SK-N-SH treated with all-trans-retinoic acid at 6 μM for 48 hours (cell line): ENCODE data around the gene DCPS.

Source experiments
- ARNTL ChIP-seq: fragments of 450-650 bp; formaldehyde crosslinking; IDR thresholded peaks from 2 replicates; pipeline ENCODE4 v1.5.0; 2020; ENCODE audit warnings: low read depth, mild to moderate bottlenecking, moderate library complexity, borderline replicate concordance
- GLIS3 ChIP-seq: fragments of 250-450 bp; sonication (Bioruptor Pico); IDR thresholded peaks from 2 replicates; pipeline ENCODE4 v1.5.0; 2020; ENCODE audit warnings: mild to moderate bottlenecking, moderate library complexity
- OSR1 ChIP-seq: fragments of 250-450 bp; sonication (Bioruptor Pico); IDR thresholded peaks from 2 replicates; pipeline ENCODE4 v1.8.0; 2022; ENCODE audit warnings: moderate library complexity, mild to moderate bottlenecking, inconsistent platforms
- RARB ChIP-seq: fragments of 250-450 bp; sonication (Bioruptor Pico); IDR thresholded peaks from 2 replicates; pipeline ENCODE4 v1.8.0; 2021; ENCODE audit warnings: mild to moderate bottlenecking, moderate library complexity
- SNAI2 ChIP-seq: fragments of 250-450 bp; sonication (Bioruptor Pico); IDR thresholded peaks from 2 replicates; pipeline ENCODE4 v1.5.0; 2020; ENCODE audit warnings: mild to moderate bottlenecking, moderate library complexity
- TOX ChIP-seq: fragments of 250-450 bp; sonication (Bioruptor Pico); IDR thresholded peaks from 2 replicates; pipeline ENCODE4 v1.8.0; 2021; ENCODE audit warnings: mild to moderate bottlenecking, moderate library complexity, borderline replicate concordance
- ZC3H10 ChIP-seq: fragments of 250-450 bp; sonication (Bioruptor Pico); IDR thresholded peaks from 2 replicates; pipeline ENCODE4 v1.5.1; 2021; ENCODE audit warnings: mild to moderate bottlenecking, moderate library complexity
- ZFP3 ChIP-seq: fragments of 250-450 bp; sonication (Bioruptor Pico); IDR thresholded peaks from 2 replicates; pipeline ENCODE4 v1.5.0; 2020; ENCODE audit warnings: mild to moderate bottlenecking, moderate library complexity
- ZNF70 ChIP-seq: fragments of 450-650 bp; formaldehyde crosslinking; IDR thresholded peaks from 2 replicates; pipeline ENCODE4 v1.5.0; 2020; ENCODE audit warnings: mild to moderate bottlenecking, moderate library complexity
- TF ChIP-seq, protein P1 (sequence below): fragments of 250-450 bp; sonication (Bioruptor Pico); IDR thresholded peaks from 2 replicates; pipeline ENCODE4 v1.8.0; 2021; ENCODE audit warnings: low read depth, mild to moderate bottlenecking, moderate library complexity, borderline replicate concordance
- TF ChIP-seq, protein P2 (sequence below): fragments of 250-450 bp; sonication (Bioruptor Pico); IDR thresholded peaks from 2 replicates; pipeline ENCODE4 v1.5.1; 2021; ENCODE audit warnings: mild to moderate bottlenecking, moderate library complexity
- TF ChIP-seq, protein P3 (sequence below): fragments of 250-450 bp; sonication (Bioruptor Pico); IDR thresholded peaks from 2 replicates; pipeline ENCODE4 v1.5.0; 2020; ENCODE audit warnings: mild to moderate bottlenecking, moderate library complexity
- TF ChIP-seq, protein P4 (sequence below): fragments of 250-450 bp; sonication (Bioruptor Pico); IDR thresholded peaks from 2 replicates; pipeline ENCODE4 v1.8.0; 2020; ENCODE audit warnings: mild to moderate bottlenecking, moderate library complexity, borderline replicate concordance
- TF ChIP-seq, protein P5 (sequence below): fragments of 250-450 bp; sonication (Bioruptor Pico); IDR thresholded peaks from 2 replicates; pipeline ENCODE4 v1.5.1; 2020; ENCODE audit warnings: low read depth, mild to moderate bottlenecking, moderate library complexity

DNA sequence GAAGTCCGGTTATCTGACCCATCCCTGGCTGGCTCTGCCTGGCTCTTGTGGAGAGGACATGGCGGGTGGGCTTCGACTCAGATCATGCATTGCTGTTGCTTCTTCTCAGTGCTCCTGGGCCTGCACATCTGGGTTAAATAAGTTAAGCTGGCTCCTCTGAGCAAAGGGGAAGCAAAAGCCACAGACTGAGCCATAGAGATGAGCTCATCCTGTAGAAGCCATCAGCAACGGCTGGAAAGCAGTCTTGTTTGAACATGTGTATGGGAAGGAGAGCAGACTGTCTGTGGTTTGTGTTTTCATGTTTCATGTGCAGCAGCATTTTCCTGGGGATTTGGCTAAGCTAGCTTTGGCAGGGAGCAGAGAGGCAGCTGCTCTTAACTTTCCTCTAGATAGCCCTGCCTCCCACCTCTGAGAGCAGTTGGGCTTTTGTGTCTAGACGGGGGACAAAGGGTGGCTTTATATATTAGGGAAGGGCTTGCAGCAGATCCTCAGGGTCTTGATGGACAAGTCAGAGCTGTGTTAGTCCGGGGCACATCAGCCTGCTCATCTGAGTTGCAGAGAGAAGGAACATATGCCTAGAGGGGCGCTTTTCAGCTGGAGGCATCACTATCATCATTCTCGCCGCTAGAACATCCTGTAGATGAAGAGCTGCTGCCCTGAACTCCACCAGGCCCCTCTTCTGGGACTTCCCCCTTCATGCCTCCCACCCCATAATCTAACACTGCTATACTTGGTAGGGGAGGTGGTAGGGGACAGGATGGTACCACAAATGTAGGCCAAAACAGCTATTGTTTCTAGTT lies 14.9 kb downstream of the DCPS start:
- TF ChIP-seq TOX (CRISPR knock-in tag) (no peak), ZC3H10 (CRISPR knock-in tag) (no peak), ZFP3 (CRISPR knock-in tag) (no peak), ARNTL (no peak), SNAI2 (CRISPR knock-in tag) (no peak), ZNF70 (CRISPR knock-in tag) (no peak), RARB (CRISPR knock-in tag) (no peak), GLIS3 (no peak), OSR1 (CRISPR knock-in tag) (no peak)
- TF ChIP-seq, protein P1, sequence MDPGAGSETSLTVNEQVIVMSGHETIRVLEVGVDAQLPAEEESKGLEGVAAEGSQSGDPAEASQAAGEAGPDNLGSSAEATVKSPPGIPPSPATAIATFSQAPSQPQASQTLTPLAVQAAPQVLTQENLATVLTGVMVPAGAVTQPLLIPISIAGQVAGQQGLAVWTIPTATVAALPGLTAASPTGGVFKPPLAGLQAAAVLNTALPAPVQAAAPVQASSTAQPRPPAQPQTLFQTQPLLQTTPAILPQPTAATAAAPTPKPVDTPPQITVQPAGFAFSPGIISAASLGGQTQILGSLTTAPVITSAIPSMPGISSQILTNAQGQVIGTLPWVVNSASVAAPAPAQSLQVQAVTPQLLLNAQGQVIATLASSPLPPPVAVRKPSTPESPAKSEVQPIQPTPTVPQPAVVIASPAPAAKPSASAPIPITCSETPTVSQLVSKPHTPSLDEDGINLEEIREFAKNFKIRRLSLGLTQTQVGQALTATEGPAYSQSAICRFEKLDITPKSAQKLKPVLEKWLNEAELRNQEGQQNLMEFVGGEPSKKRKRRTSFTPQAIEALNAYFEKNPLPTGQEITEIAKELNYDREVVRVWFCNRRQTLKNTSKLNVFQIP (CRISPR knock-in tag), result no peak
- TF ChIP-seq, protein P2, sequence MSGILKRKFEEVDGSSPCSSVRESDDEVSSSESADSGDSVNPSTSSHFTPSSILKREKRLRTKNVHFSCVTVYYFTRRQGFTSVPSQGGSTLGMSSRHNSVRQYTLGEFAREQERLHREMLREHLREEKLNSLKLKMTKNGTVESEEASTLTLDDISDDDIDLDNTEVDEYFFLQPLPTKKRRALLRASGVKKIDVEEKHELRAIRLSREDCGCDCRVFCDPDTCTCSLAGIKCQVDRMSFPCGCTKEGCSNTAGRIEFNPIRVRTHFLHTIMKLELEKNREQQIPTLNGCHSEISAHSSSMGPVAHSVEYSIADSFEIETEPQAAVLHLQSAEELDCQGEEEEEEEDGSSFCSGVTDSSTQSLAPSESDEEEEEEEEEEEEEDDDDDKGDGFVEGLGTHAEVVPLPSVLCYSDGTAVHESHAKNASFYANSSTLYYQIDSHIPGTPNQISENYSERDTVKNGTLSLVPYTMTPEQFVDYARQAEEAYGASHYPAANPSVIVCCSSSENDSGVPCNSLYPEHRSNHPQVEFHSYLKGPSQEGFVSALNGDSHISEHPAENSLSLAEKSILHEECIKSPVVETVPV (CRISPR knock-in tag), result no peak
- TF ChIP-seq, protein P3, sequence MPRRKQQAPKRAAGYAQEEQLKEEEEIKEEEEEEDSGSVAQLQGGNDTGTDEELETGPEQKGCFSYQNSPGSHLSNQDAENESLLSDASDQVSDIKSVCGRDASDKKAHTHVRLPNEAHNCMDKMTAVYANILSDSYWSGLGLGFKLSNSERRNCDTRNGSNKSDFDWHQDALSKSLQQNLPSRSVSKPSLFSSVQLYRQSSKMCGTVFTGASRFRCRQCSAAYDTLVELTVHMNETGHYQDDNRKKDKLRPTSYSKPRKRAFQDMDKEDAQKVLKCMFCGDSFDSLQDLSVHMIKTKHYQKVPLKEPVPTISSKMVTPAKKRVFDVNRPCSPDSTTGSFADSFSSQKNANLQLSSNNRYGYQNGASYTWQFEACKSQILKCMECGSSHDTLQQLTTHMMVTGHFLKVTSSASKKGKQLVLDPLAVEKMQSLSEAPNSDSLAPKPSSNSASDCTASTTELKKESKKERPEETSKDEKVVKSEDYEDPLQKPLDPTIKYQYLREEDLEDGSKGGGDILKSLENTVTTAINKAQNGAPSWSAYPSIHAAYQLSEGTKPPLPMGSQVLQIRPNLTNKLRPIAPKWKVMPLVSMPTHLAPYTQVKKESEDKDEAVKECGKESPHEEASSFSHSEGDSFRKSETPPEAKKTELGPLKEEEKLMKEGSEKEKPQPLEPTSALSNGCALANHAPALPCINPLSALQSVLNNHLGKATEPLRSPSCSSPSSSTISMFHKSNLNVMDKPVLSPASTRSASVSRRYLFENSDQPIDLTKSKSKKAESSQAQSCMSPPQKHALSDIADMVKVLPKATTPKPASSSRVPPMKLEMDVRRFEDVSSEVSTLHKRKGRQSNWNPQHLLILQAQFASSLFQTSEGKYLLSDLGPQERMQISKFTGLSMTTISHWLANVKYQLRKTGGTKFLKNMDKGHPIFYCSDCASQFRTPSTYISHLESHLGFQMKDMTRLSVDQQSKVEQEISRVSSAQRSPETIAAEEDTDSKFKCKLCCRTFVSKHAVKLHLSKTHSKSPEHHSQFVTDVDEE (CRISPR knock-in tag), result no peak
- TF ChIP-seq, protein P4, sequence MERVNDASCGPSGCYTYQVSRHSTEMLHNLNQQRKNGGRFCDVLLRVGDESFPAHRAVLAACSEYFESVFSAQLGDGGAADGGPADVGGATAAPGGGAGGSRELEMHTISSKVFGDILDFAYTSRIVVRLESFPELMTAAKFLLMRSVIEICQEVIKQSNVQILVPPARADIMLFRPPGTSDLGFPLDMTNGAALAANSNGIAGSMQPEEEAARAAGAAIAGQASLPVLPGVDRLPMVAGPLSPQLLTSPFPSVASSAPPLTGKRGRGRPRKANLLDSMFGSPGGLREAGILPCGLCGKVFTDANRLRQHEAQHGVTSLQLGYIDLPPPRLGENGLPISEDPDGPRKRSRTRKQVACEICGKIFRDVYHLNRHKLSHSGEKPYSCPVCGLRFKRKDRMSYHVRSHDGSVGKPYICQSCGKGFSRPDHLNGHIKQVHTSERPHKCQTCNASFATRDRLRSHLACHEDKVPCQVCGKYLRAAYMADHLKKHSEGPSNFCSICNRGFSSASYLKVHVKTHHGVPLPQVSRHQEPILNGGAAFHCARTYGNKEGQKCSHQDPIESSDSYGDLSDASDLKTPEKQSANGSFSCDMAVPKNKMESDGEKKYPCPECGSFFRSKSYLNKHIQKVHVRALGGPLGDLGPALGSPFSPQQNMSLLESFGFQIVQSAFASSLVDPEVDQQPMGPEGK (CRISPR knock-in tag), result no peak
- TF ChIP-seq, protein P5, sequence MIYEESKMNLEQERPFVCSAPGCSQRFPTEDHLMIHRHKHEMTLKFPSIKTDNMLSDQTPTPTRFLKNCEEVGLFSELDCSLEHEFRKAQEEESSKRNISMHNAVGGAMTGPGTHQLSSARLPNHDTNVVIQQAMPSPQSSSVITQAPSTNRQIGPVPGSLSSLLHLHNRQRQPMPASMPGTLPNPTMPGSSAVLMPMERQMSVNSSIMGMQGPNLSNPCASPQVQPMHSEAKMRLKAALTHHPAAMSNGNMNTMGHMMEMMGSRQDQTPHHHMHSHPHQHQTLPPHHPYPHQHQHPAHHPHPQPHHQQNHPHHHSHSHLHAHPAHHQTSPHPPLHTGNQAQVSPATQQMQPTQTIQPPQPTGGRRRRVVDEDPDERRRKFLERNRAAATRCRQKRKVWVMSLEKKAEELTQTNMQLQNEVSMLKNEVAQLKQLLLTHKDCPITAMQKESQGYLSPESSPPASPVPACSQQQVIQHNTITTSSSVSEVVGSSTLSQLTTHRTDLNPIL (CRISPR knock-in tag), result no peak
